HCT116 (cell line): ENCODE results near the gene ICA1. TPM values are rescaled to one million over a fixed set of nuclear protein-coding genes. Genes with fewer than 3 reads are reported as not detected.

Experiments used
- CBX3 ChIP-seq: IDR thresholded peaks from 2 replicates; pipeline ENCODE4 v1.6.1; 2012; ENCODE audit warnings: low read depth
- CTCF ChIP-seq, 3 experiments: fragments of 200-600 bp in 1 of 3; sonication (generic) in 1 of 3; IDR thresholded peaks in 2 of 3; conservative IDR thresholded peaks in 1 of 3; 2 replicates each; pipeline ENCODE4 v1.5.1; 2012 to 2017; ENCODE audit warnings: low read depth in 2 of 3, low read length in 2 of 3, antibody characterized with exemption in 1 of 3, borderline replicate concordance in 1 of 3, control low read depth in 1 of 3, mild to moderate bottlenecking in 1 of 3, mixed read lengths in 1 of 3, mixed run types in 1 of 3, moderate library complexity in 1 of 3; ENCODE audit not compliant: insufficient read depth in 1 of 3
- REST ChIP-seq: IDR thresholded peaks from 2 replicates; pipeline ENCODE4 v1.6.1; 2012; ENCODE audit warnings: low read depth
- TCF7L2 ChIP-seq: IDR thresholded peaks from 2 replicates; pipeline ENCODE4 v1.7.0; 2011; ENCODE audit warnings: borderline replicate concordance, inconsistent platforms; ENCODE audit not compliant: insufficient read depth, insufficient read length; ENCODE audit errors: extremely low read depth
- total RNA-seq: library from RNA; stranded (reverse); gene quantifications from one replicate; pipeline ENCODE4 v1.2.1, GENCODE V29; 2021; ENCODE audit not compliant: unreplicated experiment
- TF ChIP-seq, protein P1 (sequence below): IDR thresholded peaks from 2 replicates; pipeline ENCODE4 v1.6.1; 2011; ENCODE audit warnings: mild to moderate bottlenecking, low read length, moderate library complexity; ENCODE audit not compliant: insufficient replicate concordance; ENCODE audit errors: extremely low read depth

Gene ICA1
- total RNA-seq, 1 experiment from 2014 or later: 16.4 TPM

DNA sequence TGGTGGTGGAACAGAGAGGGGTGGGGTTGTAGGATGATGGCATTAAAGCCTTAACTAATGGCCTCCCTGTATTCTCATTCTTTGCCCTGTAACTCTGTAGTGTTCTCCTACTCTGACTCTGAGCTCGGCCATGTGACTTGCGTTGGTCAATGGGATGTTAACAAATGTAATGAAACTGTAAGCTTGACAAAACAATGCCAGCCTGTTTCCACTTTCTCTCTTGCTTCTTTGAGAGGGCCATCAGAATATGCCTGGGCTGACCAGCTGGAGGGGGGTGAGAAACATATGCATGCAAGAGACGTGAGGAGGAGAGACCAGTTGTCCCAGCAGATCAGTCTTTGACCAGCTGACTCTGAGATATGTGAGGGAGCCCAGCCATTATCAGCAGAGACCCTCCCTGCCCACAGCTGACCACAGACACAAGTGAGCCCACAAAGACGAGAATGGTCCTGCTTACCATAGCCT is 100.6 kb downstream of the ICA1 start (continued):
- TF ChIP-seq REST: no peak
- TF ChIP-seq CBX3: no peak
- TF ChIP-seq CTCF (IDR thresholded peaks at IDR 0.05 in 2 of 3, conservative IDR thresholded peaks at IDR 0.05 in 1 of 3; ENCODE audit: borderline replicate concordance in 1 of 3, insufficient read depth in 1 of 3, low read depth in 2 of 3, low read length in 2 of 3): no peak
- TF ChIP-seq, protein P1, sequence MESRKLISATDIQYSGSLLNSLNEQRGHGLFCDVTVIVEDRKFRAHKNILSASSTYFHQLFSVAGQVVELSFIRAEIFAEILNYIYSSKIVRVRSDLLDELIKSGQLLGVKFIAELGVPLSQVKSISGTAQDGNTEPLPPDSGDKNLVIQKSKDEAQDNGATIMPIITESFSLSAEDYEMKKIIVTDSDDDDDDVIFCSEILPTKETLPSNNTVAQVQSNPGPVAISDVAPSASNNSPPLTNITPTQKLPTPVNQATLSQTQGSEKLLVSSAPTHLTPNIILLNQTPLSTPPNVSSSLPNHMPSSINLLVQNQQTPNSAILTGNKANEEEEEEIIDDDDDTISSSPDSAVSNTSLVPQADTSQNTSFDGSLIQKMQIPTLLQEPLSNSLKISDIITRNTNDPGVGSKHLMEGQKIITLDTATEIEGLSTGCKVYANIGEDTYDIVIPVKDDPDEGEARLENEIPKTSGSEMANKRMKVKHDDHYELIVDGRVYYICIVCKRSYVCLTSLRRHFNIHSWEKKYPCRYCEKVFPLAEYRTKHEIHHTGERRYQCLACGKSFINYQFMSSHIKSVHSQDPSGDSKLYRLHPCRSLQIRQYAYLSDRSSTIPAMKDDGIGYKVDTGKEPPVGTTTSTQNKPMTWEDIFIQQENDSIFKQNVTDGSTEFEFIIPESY: no peak
- no peak for TF ChIP-seq TCF7L2
